Inflammatory macrophage treated with lipopolysaccharide for 1 hour (primary cell): ENCODE results near the gene TAS2R42.

Source experiments
- DNase-seq, 2 donors: peaks; one replicate each; pipeline ENCODE4 v3.0.0-alpha.2; 2020 to 2022

Gene TAS2R42

GRCh38 chr12:11186837-11187236 is at the start of gene TAS2R42:
Gene TAS2R42, minus strand, starts transcription at chr12:11186937. Its CDS starts 0 bp downstream, at chr12:11186937.
- no peak for DNase-seq

- DNase-seq = no peak
These were observed 46.8 kb upstream of the TAS2R42 start for GRCh38 chr12:11233532-11233931.

DNA sequence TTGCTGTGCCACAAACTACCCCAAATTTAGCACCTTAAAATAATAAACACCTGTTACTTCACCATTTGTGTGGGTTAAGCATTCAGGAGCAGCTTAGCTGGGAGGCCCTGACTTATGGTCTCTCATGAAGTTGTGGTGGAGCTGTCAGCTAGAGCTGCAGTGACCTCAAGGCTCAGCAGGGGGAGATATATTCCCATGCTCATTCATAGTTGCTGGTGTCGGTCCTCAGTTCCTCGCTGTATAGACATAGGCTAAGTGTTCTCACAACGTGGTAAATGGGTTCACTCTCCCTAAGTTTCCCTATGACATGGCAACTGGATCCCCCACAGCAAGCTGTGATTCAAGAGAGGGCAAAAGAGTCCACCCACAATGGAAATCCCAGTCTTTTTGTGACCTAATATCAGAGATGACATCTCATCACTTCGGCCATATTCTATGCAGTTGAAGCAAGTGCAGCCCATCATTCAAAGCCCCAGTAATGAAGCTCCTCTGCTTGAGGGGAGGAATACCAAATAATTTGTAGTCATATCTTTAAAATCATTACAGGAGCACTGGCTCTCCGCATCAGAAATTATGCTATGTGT is 41.7 kb upstream of the TAS2R42 start:
- peak; percentile 16 to 69 for DNase-seq

DNA sequence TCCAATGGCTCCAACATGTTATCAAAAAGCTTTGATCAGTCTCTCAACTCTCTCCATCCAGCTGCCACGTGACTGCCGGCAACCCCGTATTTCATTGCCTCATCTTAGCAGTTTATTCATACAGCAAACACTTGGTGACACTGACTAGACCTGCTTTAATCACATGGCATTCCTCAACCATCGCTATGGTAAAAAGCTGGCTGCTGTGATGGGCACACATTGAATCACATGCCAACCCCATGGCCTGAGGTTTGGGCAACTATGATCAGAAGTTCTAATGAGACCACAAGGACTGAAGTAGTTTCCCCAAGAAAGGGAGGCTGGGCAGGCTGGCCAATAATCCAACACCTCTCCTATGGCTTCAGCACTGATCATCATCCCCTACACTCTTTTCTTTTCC is 40.6 kb upstream of the TAS2R42 start:
- no peak for DNase-seq

GRCh38 chr12:11209113-11209512 is 22.4 kb upstream of the TAS2R42 start:
- DNase-seq = no peak

- no peak for DNase-seq
These were observed 17.4 kb upstream of the TAS2R42 start for GRCh38 chr12:11204173-11204572.

- DNase-seq = no peak
These were observed 16.1 kb upstream of the TAS2R42 start for GRCh38 chr12:11202811-11203210.

DNA sequence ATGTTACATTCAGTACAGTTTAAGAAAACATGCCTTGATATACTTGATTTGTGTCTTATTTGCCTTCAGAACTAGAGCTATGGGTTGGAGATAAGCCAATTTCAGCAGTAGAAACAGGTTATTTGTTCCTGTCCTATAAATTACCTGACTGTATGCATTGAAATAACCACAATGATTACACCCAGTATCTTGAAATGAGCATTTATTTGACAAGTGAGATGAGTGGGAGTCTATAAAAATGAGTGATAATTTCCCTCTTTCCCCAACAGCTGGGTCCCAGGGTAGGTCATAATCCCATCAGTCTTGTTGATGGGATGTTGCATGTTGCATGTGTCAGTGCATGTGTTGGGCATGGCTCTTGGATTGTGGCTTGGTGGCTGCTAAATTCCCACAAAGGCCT is 3.7 kb downstream of the TAS2R42 start:
- no peak for DNase-seq

DNA sequence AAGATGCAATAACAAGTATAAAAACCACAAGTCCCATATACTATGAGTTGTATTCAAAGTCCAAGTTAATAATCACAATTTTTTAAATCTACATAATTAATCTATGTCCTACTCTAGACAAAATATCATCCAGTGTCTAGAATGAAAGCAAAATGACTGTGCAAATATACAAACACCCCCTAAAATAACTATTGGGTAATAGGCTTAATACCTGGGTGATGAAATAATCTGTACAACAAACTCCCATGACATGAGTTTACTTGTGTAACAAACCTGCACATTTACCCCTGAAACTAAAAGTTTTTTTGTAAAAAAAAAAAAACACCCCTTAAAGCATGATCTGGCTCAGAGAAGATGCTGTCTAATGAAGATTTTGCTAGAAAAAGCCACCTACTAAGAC is 4.2 kb downstream of the TAS2R42 start:
- DNase-seq = no peak

GRCh38 chr12:11178250-11178649 is 8.5 kb downstream of the TAS2R42 start:
- no peak for DNase-seq

DNA sequence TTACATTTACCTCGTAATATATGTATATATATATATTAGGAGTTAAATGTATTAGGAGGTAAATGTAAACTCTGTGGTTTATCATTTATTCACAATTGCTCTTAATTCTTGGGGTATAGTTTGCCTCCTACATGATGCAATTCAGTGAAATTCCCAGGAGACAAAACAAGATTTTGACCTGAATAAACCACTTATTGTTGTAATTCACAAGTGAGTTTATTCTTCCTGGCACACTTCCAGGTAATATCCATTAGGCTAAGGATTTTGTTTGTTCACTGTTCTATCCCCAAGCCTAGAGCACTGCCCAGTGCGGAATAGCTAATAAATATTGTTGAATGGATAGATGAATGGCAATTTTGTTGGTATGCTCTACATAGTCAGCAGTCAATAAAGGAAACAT is 12.7 kb downstream of the TAS2R42 start:
- no peak for DNase-seq

DNA sequence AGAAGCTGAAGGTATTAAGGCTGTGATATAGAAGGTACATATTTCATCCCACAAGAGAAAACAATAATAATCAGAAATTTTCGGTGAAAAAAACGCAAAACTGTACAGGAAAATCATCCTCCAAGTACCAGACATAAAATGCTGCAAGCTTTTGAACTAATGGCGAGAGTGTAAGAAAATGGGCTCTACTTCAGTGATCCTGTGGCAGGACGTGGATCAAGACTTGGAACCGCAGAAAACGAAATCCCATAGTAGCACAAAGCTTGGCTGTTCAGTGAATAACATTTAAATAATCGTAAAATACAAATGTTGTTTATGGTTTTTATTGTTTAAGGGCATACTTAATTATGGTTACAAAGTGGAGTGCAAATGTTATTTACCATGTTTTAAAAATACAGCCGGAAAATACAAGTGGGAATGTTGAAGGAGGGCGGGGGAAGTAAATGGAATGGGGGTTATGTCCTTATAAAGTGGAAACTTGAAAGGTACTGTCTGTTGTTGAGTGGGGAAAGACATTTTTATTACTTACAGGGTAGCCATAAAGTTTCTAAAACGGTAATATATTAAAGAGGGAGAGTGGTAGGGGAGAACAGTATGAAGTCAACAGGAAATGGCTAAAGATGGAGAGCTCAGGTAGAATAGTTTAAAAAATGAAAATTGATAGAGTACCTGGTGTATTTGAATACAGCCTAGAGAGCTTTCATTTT is 14.6 kb downstream of the TAS2R42 start:
- peak in 1 of 2 donors; percentile 21 for DNase-seq

DNA sequence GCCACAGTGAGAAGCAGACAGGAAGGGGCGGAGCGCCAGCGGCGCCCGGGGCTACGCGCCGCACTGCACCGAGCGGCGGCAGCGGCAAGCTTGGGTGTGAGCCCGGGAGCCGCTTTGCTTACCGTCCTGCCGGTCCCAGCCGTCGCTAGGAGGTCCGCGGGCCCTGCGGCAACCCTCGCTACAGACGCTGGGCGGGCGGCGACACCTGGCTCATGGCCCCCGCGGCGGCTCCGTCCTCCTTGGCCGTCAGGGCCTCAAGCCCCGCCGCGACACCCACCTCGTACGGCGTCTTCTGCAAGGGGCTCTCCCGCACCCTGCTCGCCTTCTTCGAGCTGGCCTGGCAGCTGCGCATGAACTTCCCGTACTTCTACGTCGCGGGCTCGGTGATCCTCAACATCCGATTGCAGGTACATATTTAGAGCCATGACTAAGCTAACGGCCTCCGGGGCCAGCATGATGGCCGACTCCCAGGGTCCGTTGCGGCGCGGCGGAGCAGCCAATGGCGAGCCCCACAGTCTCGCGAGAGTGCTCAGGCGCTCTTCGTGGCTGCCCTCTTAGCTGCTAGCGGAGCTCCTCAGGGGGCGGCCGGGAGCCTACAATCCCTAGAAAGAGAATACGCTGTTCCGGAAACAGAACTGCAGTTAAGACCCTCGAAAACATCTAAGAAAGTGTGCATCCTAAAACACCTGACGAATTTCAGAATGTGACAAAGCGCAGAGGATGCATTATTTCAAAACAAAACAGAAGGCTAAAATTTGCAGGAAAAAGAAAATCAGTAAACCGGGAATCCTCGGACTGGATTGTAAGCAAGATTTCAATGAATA is 15.4 kb downstream of the TAS2R42 start, which contains the start of gene SMIM10L1:
Gene SMIM10L1 (plus strand): TSS at position 50 of the 824 bp plus-strand sequence. CDS start 163 bp downstream, at position 213.
- DNase-seq = peak; percentile 92

- DNase-seq = no peak
These were observed 16.0 kb downstream of the TAS2R42 start for GRCh38 chr12:11170810-11171144.

GRCh38 chr12:11166300-11166699 is 20.4 kb downstream of the TAS2R42 start:
- DNase-seq = no peak

DNA sequence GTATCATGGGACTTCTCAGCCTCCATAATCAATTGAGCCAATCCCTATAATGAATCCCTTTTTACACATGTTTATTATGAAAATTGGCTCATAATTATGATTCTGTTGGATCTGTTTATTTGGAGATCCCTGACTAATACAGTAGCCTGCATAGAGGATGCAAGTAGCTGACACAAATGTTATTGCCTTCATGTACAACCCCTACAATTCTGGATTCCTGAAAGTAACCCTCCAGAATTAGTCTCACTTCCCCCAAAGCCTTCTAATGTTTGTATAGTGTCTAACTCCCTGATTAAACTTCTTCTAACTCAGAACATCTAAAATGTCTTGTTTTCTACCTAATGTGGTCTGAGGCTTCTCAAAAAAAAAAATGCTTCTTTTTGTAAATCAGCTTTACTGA is 22.4 kb downstream of the TAS2R42 start:
- DNase-seq = no peak

DNA sequence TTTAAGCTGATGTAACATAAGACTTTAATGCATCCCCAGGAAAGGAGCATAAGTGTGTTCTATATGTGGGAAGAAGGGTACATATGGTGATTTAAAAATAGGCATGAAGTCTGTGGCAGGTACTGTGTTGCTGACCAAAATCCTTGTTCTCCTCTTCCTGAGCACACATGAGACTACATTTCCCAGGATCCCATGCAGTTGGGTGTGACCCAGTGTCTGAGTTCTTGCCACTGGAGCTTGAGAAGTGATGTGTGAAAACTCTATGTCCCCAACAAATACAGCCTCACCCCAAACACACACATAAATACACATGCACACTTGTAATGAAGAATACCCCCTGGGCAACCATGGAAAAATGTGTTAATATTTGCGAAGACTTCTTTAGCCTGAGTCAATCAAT is 24.2 kb downstream of the TAS2R42 start:
- DNase-seq = no peak

DNA sequence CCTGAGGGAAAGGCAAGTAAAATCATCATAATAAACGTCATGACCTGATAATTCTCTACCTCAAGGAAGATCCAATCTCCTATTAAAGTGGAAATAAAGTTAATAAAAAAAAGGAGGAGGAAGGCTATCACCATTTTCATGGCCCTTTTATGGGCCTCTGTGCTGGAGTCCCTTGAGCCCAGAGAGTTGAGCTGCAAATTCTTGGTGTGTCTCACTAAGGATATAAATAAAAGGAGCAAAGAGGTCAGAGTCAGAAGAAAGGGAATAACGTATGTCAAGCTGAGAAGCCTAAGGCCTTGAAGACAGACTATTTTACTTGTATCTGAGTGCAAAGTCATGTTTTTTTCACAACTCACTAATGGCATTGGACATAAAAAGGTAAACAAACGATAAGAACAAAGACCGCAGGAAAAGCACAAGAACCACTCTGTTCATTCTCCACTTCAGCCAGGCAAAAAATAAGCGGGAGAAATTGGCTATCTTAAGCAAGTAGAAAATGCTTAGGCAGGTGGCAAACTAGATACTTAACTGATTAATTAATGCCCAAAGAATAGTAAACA is 27.8 kb downstream of the TAS2R42 start:
- DNase-seq = no peak

- DNase-seq = no peak
These were observed 32.3 kb downstream of the TAS2R42 start for GRCh38 chr12:11154400-11154925.

GRCh38 chr12:11152725-11153124 is 34.0 kb downstream of the TAS2R42 start:
- no peak for DNase-seq

GRCh38 chr12:11150832-11151231 is 35.9 kb downstream of the TAS2R42 start:
- DNase-seq = no peak

- DNase-seq = no peak
These were observed 39.3 kb downstream of the TAS2R42 start for GRCh38 chr12:11147420-11147819.

DNA sequence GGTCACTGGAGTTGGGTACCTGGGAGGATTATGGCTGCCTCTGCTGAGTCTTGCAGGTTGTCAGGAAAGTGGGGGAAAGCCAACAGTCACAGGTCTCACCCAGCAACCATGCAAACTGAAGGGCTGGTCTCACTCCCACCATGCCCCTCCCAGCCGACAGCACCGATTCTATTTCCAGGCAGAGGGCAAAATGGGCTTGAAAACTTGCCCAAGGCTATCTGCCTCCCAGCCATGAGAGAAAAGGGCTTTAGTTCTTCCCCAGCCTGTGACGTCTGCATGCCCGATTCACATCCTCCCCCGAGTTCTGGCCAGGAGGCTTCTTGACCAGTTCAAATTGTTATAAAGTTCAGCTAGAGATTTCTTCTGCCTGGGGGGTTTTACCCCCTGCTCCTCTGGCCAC is 42.4 kb downstream of the TAS2R42 start:
- DNase-seq = no peak
